Left ventricle myocardium inferior (tissue), 1 donor: ENCODE data around the gene SPTY2D1. TPM values are rescaled to one million over a fixed set of nuclear protein-coding genes. Genes with fewer than 3 reads are reported as not detected.
"Not testable (repeated sequence)": the region's sequence is repeated elsewhere in the genome, so short reads cannot be mapped to it uniquely, and the experiment has no call there.

Source experiments
- DNase-seq: peaks from one replicate; pipeline ENCODE4 v3.0.0-alpha.2; 2020
- H3K27ac ChIP-seq: fragments of 200-600 bp; replicated peaks from 2 replicates; pipeline ENCODE4 v1.8.0; 2021
- H3K27me3 ChIP-seq: fragments of 200-600 bp; 2 replicates; pipeline ENCODE4 v1.8.0; 2021; ENCODE audit warnings: low read depth
- H3K36me3 ChIP-seq: fragments of 200-600 bp; 2 replicates; pipeline ENCODE4 v1.8.0; 2021
- H3K4me1 ChIP-seq: fragments of 200-600 bp; 2 replicates; pipeline ENCODE4 v1.8.0; 2021
- H3K4me3 ChIP-seq: fragments of 200-600 bp; 2 replicates; pipeline ENCODE4 v1.8.0; 2021; ENCODE audit warnings: mild to moderate bottlenecking, moderate library complexity
- H3K9me3 ChIP-seq: fragments of 200-600 bp; replicated peaks from 2 replicates; pipeline ENCODE4 v1.8.0; 2021
- intact Hi-C: fragments of 100-400 bp; cut with micrococcal nuclease; formaldehyde crosslinking; loops from one replicate; pipeline ENCODE4 v1.11.0; 2022
- total RNA-seq: library from RNA; stranded (reverse); fragmentation: NEBNext Ultra II Directional; extraction: Animal tissue kit (Norgen Biotek cat#: 25700); gene quantifications from one replicate; pipeline ENCODE4 v1.2.1, GENCODE V29; 2021
- TF ChIP-seq, protein P1 (sequence below): fragments of 200-600 bp; IDR thresholded peaks from 2 replicates; pipeline ENCODE4 v1.8.0; 2021; ENCODE audit warnings: antibody characterized with exemption, mild to moderate bottlenecking, borderline replicate concordance
- donor health status: DM: no; HTN: yes; CAD: no; lungs with severe emphysema.

The SPTY2D1 gene
- total RNA-seq, 1 donor from 2014 or later, result 8.7 TPM

DNA sequence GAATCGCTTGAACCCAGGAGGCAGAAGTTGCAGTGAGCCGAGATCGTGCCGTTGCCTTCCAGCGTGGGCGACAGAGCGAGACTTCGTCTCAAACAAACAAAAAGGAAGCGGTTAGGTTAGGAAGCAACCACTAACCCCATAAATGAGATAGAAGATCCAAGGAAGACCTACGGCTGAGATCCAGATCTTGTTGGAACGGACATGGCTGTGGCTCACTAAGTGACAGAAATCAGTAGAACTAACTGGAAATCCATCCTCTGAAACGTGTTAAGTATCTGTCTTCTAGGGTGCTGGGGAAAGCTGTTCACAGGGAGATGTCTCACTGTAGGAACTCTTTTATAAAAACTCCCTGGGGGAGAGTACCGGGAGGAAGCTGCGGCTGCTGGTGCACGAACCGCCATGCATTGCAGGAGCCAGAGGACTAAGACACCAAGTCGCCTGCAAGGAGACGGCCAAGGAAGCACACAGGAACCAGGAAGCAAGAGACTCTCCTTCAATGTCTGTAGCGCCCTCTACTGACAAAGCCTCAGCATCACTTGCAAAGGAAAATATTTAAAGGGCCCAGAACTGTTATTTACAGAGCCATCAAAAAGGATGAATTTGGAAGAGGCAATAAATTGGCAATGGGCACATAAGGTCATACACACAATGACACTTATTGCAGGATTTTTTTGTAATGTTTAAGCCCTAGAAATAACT is 16.9 kb upstream of the SPTY2D1 start:
- no peaks in the 10 kb centered on the region for H3K36me3 ChIP-seq
- H3K27me3 ChIP-seq, result no peaks in the 10 kb centered on the region
- intact Hi-C loops, result no loop called here
- DNase-seq, result no peak
- TF ChIP-seq, protein P1, sequence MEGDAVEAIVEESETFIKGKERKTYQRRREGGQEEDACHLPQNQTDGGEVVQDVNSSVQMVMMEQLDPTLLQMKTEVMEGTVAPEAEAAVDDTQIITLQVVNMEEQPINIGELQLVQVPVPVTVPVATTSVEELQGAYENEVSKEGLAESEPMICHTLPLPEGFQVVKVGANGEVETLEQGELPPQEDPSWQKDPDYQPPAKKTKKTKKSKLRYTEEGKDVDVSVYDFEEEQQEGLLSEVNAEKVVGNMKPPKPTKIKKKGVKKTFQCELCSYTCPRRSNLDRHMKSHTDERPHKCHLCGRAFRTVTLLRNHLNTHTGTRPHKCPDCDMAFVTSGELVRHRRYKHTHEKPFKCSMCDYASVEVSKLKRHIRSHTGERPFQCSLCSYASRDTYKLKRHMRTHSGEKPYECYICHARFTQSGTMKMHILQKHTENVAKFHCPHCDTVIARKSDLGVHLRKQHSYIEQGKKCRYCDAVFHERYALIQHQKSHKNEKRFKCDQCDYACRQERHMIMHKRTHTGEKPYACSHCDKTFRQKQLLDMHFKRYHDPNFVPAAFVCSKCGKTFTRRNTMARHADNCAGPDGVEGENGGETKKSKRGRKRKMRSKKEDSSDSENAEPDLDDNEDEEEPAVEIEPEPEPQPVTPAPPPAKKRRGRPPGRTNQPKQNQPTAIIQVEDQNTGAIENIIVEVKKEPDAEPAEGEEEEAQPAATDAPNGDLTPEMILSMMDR, result peak; percentile 62
- H3K4me1 ChIP-seq, result no peaks in the 10 kb centered on the region
- no peak overlapping the region for H3K4me3 ChIP-seq
- no peak overlapping the region for H3K27ac ChIP-seq
- H3K9me3 ChIP-seq, result peaks cover 3% of the 10 kb centered on the region

- no peak for DNase-seq
- Histone ChIP-seq H3K9me3 (peaks cover 3% of the 10 kb centered on the region), H3K4me3 (no peak overlapping the region), H3K4me1 (no peaks in the 10 kb centered on the region), H3K27me3 (no peaks in the 10 kb centered on the region), H3K27ac (no peak overlapping the region), H3K36me3 (no peaks in the 10 kb centered on the region)
- TF ChIP-seq, protein P1, result no peak
- intact Hi-C loops, result no loop called here
These were observed 16.2 kb upstream of the SPTY2D1 start for GRCh38 chr11:18650353-18650752.

DNA sequence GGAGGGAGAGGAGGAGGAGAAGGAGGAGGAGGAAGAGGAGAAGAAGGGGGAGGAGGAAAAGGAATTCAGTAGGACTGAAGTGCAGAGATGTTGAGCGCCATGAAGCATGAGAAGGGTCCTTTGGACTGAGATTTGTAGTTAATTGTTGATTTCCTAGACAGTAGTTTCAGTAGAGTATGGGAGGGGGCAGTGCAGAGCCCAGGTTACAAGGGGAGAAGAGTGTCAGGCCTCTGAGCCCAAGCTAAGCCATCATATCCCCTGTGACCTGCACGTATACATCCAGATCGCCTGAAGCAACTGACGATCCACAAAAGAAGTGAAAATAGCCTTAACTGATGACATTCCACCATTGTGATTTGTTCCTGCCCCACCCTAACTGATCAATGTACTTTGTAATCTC is 8.9 kb upstream of the SPTY2D1 start:
- peaks cover 14% of the 10 kb centered on the region for H3K27me3 ChIP-seq

GRCh38 chr11:18641677-18642076 is 7.5 kb upstream of the SPTY2D1 start:
- H3K27ac ChIP-seq, result no peak overlapping the region
- no peaks in the 10 kb centered on the region for H3K9me3 ChIP-seq
- TF ChIP-seq, protein P1, result no peak
- intact Hi-C loops, result no loop called here
- H3K27me3 ChIP-seq, result peaks cover 14% of the 10 kb centered on the region
- H3K36me3 ChIP-seq, result no peaks in the 10 kb centered on the region
- no peak overlapping the region for H3K4me3 ChIP-seq
- DNase-seq, result no peak
- no peaks in the 10 kb centered on the region for H3K4me1 ChIP-seq

More for the DNA sequence above, 8.9 kb upstream of the SPTY2D1 start:
- H3K27ac ChIP-seq, DNase-seq, intact Hi-C loops, H3K36me3 ChIP-seq, H3K4me3 ChIP-seq, H3K9me3 ChIP-seq, H3K4me1 ChIP-seq: not testable (repeated sequence)

GRCh38 chr11:18633256-18634139 is 644 bp downstream of the SPTY2D1 start:
- DNase-seq, result no peak
- H3K27ac ChIP-seq, result peak overlapping the region; percentile 96
- no peaks in the 10 kb centered on the region for H3K27me3 ChIP-seq
- H3K9me3 ChIP-seq, result no peaks in the 10 kb centered on the region
- no peaks in the 10 kb centered on the region for H3K36me3 ChIP-seq
- H3K4me1 ChIP-seq, result peaks cover 50% of the 10 kb centered on the region
- H3K4me3 ChIP-seq, result peak overlapping the region; percentile 86
- intact Hi-C loops, result loop anchor here (2.0 to 10.0 kb wide), 2 partner anchors 45 to 61 kb away; partner anchors contain the start of genes TMEM86A and UEVLD
- TF ChIP-seq, protein P1, result no peak
